ENCODE measurements around the gene WDR27.

WDR27 gene

DNA sequence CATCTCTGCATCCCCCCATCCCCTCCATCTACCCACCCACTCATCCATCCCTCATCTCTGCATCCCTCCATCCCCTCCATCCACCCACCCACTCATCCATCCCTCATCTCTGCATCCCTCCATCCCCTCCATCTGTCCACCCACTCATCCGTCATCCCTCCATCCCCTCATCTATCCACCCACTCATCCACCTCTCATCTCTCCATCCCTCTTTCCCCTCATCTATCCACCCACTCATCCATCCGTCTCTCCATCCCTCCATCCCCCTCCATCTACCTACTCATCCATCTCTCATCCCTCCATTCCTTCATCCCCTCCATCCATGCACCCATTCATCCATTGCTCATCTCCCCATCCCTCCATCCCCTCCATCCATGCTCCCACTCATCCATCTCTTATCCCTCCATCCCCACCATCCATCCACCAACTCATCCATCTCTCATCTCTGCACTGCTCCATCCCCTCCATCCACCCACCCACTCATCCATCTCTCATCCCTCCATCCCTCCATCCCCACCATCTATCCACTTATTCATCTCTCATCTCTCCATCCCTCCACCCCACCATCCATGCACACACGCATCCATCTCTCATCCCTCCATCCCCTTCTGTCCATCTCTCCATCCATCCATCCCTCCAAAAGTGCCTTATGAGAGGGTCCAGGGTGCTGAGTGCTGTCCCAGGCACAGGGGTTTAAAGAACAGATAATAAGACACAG is 51.4 kb downstream of the WDR27 start:
- Histone ChIP-seq H3K4me3 (ENCODE audit: low read depth, low read length) (no peak overlapping the region), H3K36me3 (ENCODE audit: control insufficient read depth in 2 of 2, insufficient read depth in 1 of 2, low read length in 2 of 2) (peaks cover 0 to 38% of the 10 kb centered on the region in 2 experiments; a peak in 1 of 3 replicates), H3K4me1 (ENCODE audit: control insufficient read depth, insufficient read depth, low read length) (no peaks in the 10 kb centered on the region), H3K9me3 (ENCODE audit: control insufficient read depth, insufficient read depth, low read depth, low read length) (no peaks in the 10 kb centered on the region), H3K27ac (ENCODE audit: extremely low read depth, low read depth, low read length) (no peak overlapping the region)
- peak; percentile 58; the same call in 1 of the 2 replicates for TF ChIP-seq ZFHX2 (tag by site-specific recombination; conservative IDR thresholded peaks at IDR 0.05)
- TF ChIP-seq, protein P1, sequence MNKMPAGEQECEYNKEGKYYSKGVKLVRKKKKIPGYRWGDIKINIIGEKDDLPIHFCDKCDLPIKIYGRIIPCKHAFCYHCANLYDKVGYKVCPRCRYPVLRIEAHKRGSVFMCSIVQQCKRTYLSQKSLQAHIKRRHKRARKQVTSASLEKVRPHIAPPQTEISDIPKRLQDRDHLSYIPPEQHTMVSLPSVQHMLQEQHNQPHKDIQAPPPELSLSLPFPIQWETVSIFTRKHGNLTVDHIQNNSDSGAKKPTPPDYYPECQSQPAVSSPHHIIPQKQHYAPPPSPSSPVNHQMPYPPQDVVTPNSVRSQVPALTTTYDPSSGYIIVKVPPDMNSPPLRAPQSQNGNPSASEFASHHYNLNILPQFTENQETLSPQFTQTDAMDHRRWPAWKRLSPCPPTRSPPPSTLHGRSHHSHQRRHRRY (tag by site-specific recombination; IDR thresholded peaks at IDR 0.05), result no peak
- peak; percentile 97 for TF ChIP-seq ZNF366 (tag by site-specific recombination; conservative IDR thresholded peaks at IDR 0.05)
- TF ChIP-seq ZNF146 (tag by site-specific recombination; IDR thresholded peaks at IDR 0.05), result 0 out of 2 replicates have a peak, but pooled peaks have one; percentile 2
- TF ChIP-seq, protein P2, sequence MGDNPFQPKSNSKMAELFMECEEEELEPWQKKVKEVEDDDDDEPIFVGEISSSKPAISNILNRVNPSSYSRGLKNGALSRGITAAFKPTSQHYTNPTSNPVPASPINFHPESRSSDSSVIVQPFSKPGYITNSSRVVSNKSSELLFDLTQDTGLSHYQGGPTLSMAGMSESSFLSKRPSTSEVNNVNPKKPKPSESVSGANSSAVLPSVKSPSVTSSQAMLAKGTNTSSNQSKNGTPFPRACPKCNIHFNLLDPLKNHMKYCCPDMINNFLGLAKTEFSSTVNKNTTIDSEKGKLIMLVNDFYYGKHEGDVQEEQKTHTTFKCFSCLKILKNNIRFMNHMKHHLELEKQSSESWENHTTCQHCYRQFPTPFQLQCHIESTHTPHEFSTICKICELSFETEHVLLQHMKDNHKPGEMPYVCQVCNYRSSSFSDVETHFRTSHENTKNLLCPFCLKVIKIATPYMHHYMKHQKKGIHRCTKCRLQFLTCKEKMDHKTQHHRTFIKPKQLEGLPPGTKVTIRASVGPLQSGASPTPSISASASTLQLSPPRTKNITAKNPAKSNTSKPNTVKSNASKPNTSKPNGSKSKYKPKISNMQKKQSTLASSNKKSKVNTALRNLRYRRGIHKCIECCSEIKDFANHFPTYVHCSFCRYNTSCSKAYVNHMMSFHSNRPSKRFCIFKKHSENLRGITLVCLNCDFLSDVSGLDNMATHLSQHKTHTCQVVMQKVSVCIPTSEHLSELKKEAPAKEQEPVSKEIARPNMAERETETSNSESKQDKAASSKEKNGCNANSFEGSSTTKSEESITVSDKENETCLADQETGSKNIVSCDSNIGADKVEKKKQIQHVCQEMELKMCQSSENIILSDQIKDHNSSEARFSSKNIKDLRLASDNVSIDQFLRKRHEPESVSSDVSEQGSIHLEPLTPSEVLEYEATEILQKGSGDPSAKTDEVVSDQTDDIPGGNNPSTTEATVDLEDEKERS (tag by site-specific recombination; IDR thresholded peaks at IDR 0.05), result no peak
- peak; percentile 90 for TF ChIP-seq EGR2 (tag by site-specific recombination; IDR thresholded peaks at IDR 0.05; ENCODE audit: low read depth)
- ChIA-PET POLR2A (no interaction called here), CTCF (interaction anchor here (0.6 kb wide), 1 partner anchor 134 kb away, joined by 3 read pairs; no protein-coding TSS in a partner anchor)

DNA sequence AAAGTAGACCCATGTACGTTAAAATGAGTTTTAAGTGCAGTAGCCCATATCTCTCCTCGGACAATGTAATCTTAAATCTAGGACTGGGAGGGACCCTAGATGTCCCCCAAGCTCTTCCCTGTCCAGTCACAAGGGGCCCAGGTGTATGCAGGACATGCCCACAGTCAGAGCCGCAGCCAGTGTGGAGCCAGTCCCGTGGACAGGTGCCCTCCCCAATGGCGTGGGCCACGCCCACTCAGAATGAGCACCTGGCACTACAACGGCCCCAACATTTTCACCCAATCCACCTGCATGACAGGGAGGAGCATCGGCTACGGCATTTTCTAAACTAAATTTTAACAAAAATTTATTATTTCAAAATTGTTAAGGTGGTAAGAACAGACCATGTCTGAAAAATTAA is 53.2 kb downstream of the WDR27 start:
- no peaks in the 10 kb centered on the region for H3K4me1 ChIP-seq (ENCODE audit: control insufficient read depth, insufficient read depth, low read length)
- no peak overlapping the region for H3K4me3 ChIP-seq (ENCODE audit: low read depth, low read length)
- ChIA-PET POLR2A (no interaction called here), CTCF (no interaction called here)
- H3K9me3 ChIP-seq (ENCODE audit: control insufficient read depth, insufficient read depth, low read depth, low read length), result no peaks in the 10 kb centered on the region
- H3K27ac ChIP-seq (ENCODE audit: extremely low read depth, low read depth, low read length), result no peak overlapping the region
- peaks cover 0 to 24% of the 10 kb centered on the region in 2 experiments; a peak in 1 of 3 replicates for H3K36me3 ChIP-seq (ENCODE audit: control insufficient read depth in 2 of 2, insufficient read depth in 1 of 2, low read length in 2 of 2)
- no peak for TF ChIP-seq ZNF658 (tag by site-specific recombination; IDR thresholded peaks at IDR 0.05)
- TF ChIP-seq ZNF776 (tag by site-specific recombination; IDR thresholded peaks at IDR 0.05; ENCODE audit: borderline replicate concordance), result no peak
- TF ChIP-seq KLF10 (tag by site-specific recombination; IDR thresholded peaks at IDR 0.05), result no peak
- no peak for TF ChIP-seq ZNF561 (tag by site-specific recombination; IDR thresholded peaks at IDR 0.05; ENCODE audit: borderline replicate concordance)
- no peak for TF ChIP-seq GFI1B (tag by site-specific recombination; IDR thresholded peaks at IDR 0.05)
- TF ChIP-seq ZNF132 (tag by site-specific recombination; IDR thresholded peaks at IDR 0.05; ENCODE audit: borderline replicate concordance), result no peak

DNA sequence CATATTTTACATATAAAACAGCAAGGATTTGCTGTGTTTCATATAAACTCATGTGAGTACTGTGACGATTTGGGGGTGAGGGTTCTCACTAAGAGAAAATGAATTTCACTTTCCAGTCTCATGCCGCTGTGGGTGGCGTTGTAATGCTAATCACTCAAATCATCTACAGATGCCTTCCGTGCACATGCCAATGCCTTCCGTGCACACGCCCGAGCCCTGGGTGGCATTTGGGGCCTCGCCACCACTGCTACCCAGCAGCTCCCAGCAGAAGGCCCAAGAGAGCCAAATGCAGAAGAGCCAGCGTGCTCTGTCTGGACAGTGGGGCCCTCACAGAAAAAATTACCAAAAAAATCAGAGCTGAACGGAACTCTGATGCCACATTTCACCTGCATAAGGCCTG is 53.7 kb downstream of the WDR27 start:
- no peaks in the 10 kb centered on the region for H3K9me3 ChIP-seq (ENCODE audit: control insufficient read depth, insufficient read depth, low read depth, low read length)

More for the DNA sequence above, 53.7 kb downstream of the WDR27 start:
- H3K27ac ChIP-seq (ENCODE audit: extremely low read depth, low read depth, low read length), result no peak overlapping the region
- no peaks in the 10 kb centered on the region for H3K4me1 ChIP-seq (ENCODE audit: control insufficient read depth, insufficient read depth, low read length)
- CTCF ChIA-PET, result no interaction called here
- POLR2A ChIA-PET, result no interaction called here
- no peak overlapping the region for H3K4me3 ChIP-seq (ENCODE audit: low read depth, low read length)
- TF ChIP-seq ZNF610 (tag by site-specific recombination; IDR thresholded peaks at IDR 0.05; ENCODE audit: borderline replicate concordance) (no peak), ZNF837 (tag by site-specific recombination; IDR thresholded peaks at IDR 0.05) (no peak), ZNF140 (tag by site-specific recombination; IDR thresholded peaks at IDR 0.05) (no peak), ZNF404 (tag by site-specific recombination; IDR thresholded peaks at IDR 0.05) (no peak), ZBTB48 (tag by site-specific recombination; IDR thresholded peaks at IDR 0.05) (no peak), ZNF302 (tag by site-specific recombination; IDR thresholded peaks at IDR 0.05; ENCODE audit: low read depth) (no peak)
- peaks cover 0 to 25% of the 10 kb centered on the region in 2 experiments; a peak in 1 of 3 replicates for H3K36me3 ChIP-seq (ENCODE audit: control insufficient read depth in 2 of 2, insufficient read depth in 1 of 2, low read length in 2 of 2)

Measured in HEK293 (cell line).